Measurements from ENCODE around the gene RANBP17.

Gene RANBP17

DNA sequence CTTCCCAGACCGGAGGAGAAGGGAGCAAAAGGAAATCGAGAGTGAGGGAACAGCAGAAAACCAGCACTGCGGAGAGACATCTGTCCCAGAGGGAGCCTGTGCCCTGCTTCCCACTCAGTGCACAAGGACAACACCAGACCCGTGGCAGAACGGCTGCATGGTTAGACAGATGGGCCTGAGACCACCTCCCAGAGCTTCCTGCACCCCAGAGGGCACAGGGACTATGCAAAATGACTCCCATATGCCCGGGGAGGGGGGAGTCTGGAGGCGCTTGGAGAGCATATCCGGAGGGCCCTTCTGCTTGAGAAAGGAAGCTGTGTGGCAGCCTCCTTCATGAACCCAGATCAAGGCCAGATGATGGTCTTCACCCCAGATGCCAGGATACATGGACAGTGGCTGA lies 473.8 kb downstream of the RANBP17 start:
- Histone ChIP-seq H3K4me2 (no peak overlapping the region), H3K36me3 (no peaks in the 10 kb centered on the region), H3K4me1 (no peaks in the 10 kb centered on the region), H3K4me3 (no peak overlapping the region), H4K20me1 (no peaks in the 10 kb centered on the region), H3K27ac (no peak overlapping the region), H3K27me3 (peaks cover 11 to 22% (median 17%) of the 10 kb centered on the region in 11 experiments; a peak in 20 of 22 replicates), H3K9ac (no peak overlapping the region), H3K9me3 (replicated peaks in 1 of 11) (no peaks in the 10 kb centered on the region)
- TF ChIP-seq Cebpa-rat (IDR thresholded peaks at IDR 0.05), result no peak

DNA sequence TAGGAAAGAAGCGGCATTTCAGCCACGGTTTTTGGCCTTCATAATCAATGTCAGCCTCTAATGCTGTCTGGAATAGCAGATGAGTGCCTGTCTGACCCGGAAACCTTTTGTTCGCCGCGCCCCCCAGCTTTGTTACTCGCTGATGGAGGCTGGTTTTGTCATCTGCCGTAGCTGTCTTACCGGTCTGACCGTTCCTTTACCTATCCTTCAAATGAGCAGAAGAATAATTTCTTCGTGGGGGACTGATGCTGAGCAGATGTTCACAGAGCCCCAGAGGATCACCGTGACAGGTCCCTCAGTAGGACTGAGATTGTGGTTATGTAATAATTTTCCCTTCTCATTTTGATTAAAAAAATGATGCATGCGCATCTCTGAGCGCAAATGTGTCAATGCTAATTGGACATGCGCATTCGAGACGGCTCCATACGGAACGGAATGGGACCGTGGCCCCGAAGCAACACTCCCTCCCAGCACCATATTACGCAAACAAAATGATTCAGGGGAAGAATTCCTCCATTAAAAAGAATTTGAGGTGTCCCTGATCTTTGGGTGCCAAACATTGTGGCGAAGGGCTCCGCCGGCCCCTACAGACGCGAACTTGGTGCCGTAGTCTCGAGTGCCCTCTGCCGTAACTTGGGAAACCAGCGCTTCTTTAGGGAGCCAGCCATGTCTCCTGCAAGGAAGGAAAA lies 474.8 kb downstream of the RANBP17 start:
- Histone ChIP-seq H3K4me2 (peak overlapping the region in 3 of 11 experiments; percentile 31 to 41 (median 33); a peak in 4 of 22 replicates), H3K36me3 (no peaks in the 10 kb centered on the region), H3K4me3 (no peak overlapping the region), H3K9ac (no peak overlapping the region), H3K4me1 (no peaks in the 10 kb centered on the region), H3K9me3 (replicated peaks in 1 of 11) (no peaks in the 10 kb centered on the region), H3K27me3 (peaks cover 11 to 22% (median 17%) of the 10 kb centered on the region in 11 experiments; a peak in 20 of 22 replicates), H4K20me1 (no peaks in the 10 kb centered on the region), H3K27ac (no peak overlapping the region)
- TF ChIP-seq Cebpa-rat (IDR thresholded peaks at IDR 0.05), result no peak

DNA sequence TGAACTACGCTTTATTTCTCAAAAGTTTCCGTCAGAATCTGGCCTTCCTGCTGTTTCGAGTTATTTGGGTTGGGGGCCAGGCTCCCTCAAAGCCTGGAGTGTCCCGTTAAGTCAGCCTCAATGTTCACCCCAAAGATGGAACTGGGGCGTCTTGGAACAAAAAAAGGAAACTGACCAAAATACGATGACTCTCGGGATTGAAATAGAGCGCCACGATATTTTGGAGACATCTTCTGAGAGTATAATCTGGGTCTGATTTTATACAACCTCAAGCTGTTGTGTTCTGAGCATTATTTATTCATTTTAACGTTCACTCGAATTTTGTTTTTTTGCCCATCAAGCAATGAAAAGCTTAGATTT lies 475.4 kb downstream of the RANBP17 start:
- H3K4me3 ChIP-seq, result no peak overlapping the region
- peaks cover 11 to 22% (median 17%) of the 10 kb centered on the region in 11 experiments; a peak in 20 of 22 replicates for H3K27me3 ChIP-seq
- H3K4me1 ChIP-seq, result no peaks in the 10 kb centered on the region
- no peaks in the 10 kb centered on the region for H4K20me1 ChIP-seq
- no peak for TF ChIP-seq Cebpa-rat (IDR thresholded peaks at IDR 0.05)
- no peak overlapping the region for H3K9ac ChIP-seq
- no peaks in the 10 kb centered on the region for H3K36me3 ChIP-seq
- no peak overlapping the region for H3K27ac ChIP-seq
- peak overlapping the region in 2 of 11 experiments; percentile 31 to 33; a peak in 3 of 22 replicates for H3K4me2 ChIP-seq
- H3K9me3 ChIP-seq (replicated peaks in 1 of 11), result no peaks in the 10 kb centered on the region

DNA sequence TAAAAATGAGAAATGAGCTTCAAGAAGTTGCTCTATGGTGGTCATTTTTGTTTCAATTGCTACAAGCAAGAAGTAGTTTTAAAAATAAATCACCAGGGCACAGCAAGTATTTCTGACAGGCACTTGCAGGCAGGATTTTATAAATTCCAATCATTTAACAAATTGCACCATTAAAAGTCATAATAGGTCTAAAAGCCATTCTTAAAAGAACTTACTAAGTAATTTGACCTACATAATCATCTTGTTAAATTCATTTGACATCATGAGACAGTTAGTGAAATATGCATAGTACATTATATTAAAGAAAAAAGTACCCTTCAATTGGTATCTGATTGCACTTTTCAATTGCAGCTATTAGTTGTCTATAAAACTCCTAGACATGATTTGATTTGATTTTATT lies 478.2 kb downstream of the RANBP17 start:
- H3K9ac ChIP-seq, result no peak overlapping the region
- H3K27ac ChIP-seq, result no peak overlapping the region
- TF ChIP-seq Cebpa-rat (IDR thresholded peaks at IDR 0.05), result no peak
- H3K9me3 ChIP-seq (replicated peaks in 1 of 11), result no peaks in the 10 kb centered on the region
- H3K4me1 ChIP-seq, result no peaks in the 10 kb centered on the region
- H3K36me3 ChIP-seq, result no peaks in the 10 kb centered on the region
- H3K27me3 ChIP-seq, result peaks cover 11 to 22% (median 17%) of the 10 kb centered on the region in 11 experiments; a peak in 20 of 22 replicates
- no peaks in the 10 kb centered on the region for H4K20me1 ChIP-seq
- no peak overlapping the region for H3K4me3 ChIP-seq
- H3K4me2 ChIP-seq, result no peak overlapping the region

DNA sequence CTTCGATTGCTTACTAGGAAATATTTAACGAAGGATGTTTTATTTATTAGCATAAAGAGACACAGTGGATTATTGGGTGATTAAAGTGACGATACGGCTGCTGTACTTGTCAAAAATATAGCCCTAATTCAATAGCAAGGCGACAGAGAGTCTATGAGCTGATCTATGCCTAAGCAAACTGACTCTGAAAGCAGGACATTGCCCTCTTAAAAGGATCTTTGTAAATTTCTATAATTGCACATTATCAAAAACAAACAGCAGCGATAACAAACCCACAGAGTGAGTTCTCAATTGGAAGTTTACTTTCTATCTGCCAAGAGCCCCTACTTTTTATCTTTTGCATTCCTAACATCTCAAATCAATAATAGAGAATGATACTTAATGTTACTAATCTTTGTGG lies 478.7 kb downstream of the RANBP17 start:
- Histone ChIP-seq H3K4me3 (no peak overlapping the region), H3K36me3 (no peaks in the 10 kb centered on the region), H4K20me1 (no peaks in the 10 kb centered on the region), H3K27ac (no peak overlapping the region), H3K9me3 (replicated peaks in 1 of 11) (no peaks in the 10 kb centered on the region), H3K4me2 (no peak overlapping the region), H3K4me1 (no peaks in the 10 kb centered on the region), H3K9ac (no peak overlapping the region), H3K27me3 (peaks cover 11 to 22% (median 17%) of the 10 kb centered on the region in 11 experiments; a peak in 20 of 22 replicates)
- no peak for TF ChIP-seq Cebpa-rat (IDR thresholded peaks at IDR 0.05)

DNA sequence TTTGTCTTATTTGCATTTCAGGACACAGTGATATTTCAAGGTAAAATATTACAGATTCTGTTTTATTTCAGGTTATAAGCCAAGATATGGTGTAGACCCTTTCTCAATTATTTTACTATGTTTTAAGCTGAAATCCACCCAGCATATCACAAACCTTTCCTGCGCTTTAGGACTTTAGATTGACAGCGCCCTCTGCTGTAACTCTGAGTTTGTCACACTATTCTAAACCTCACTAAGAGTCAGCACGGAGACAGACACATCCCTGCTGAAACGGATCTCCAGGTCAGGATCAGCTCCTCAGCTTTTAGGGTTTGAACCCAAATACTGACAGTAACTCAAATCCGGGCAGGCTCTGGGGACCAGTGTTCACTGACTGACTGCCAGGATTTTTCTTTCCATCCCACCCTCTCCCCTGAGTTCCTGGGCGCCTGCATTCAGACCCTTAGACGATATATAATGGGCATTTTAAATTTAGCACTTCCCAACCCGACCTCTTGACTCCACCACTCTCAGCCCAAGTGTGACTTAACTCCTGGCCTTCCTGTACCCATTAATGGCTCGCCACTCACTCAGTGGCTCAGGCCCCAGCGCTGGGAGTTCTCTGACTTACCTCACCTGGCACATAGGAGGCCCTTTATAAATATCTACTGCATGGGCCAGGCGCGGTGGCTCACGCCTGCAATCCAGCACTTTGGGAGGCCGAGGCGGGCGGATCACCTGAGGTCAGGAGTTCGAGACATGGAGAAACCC lies 480.7 kb downstream of the RANBP17 start:
- Histone ChIP-seq H4K20me1 (no peaks in the 10 kb centered on the region), H3K9me3 (replicated peaks in 1 of 11) (no peaks in the 10 kb centered on the region), H3K4me3 (no peak overlapping the region), H3K36me3 (no peaks in the 10 kb centered on the region), H3K27me3 (peaks cover 0 to 3% (median under 1%) of the 10 kb centered on the region in 11 experiments; a peak in 6 of 22 replicates), H3K9ac (no peak overlapping the region), H3K27ac (no peak overlapping the region), H3K4me2 (no peak overlapping the region), H3K4me1 (no peaks in the 10 kb centered on the region)
- TF ChIP-seq Cebpa-rat (IDR thresholded peaks at IDR 0.05), result no peak

DNA sequence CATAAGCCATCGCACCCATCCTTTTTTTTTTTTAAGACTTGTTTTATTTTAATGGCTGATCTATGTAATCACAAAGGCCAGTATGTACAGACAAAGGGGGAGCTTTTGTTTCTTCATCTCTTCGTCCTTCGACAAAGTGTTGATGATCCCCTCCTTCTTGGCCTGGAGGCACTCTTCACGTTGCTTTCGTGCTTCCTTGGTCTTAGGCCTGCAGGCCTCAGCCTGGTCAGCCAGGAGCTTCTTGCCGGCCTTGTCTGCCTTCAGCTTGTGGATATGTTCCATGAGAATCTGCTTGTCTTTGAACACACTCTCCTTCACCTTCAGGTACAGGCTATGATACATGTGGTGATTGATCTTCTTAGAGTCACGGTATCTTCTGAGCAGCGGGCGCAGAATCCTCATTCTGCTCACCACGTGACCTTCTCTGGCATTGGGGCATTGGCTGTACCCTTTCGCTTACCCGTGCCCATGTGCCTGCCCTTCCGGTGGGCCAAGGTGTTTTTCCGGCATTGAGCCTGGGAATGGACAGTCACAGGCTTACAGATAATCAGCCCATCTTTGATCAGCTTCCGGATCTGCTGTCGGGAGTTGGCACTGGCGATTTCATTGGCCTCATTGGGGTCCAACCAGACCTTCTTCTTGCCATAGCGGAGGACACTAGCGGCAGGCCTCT lies 483.3 kb downstream of the RANBP17 start:
- Histone ChIP-seq H3K4me3 (no peak overlapping the region), H3K36me3 (no peaks in the 10 kb centered on the region), H3K4me2 (no peak overlapping the region), H3K9me3 (replicated peaks in 1 of 11) (no peaks in the 10 kb centered on the region), H3K9ac (no peak overlapping the region), H3K27me3 (no peaks in the 10 kb centered on the region), H3K4me1 (no peaks in the 10 kb centered on the region), H3K27ac (no peak overlapping the region), H4K20me1 (no peaks in the 10 kb centered on the region)
- no peak for TF ChIP-seq Cebpa-rat (IDR thresholded peaks at IDR 0.05)

Data from BLaER1 treated with 17β-estradiol and CSF1 and Interleukin-3, amounts not matched to agents 10 nM and 100 nM (cell line).